Activated gamma-delta T cell treated with anti-CD3 and anti-CD28 coated beads, Interleukin-2, amount 50 U/mL, for 16 hours (primary cell): ENCODE measurements around the gene CFAP97.
A peak's percentile ranks its signal among the peaks of the same experiment; 100 is the strongest.
"Not testable (repeated sequence)": the region's sequence is repeated elsewhere in the genome, so short reads cannot be mapped to it uniquely, and the experiment has no call there.

Experiments used
- DNase-seq: peaks from one replicate; pipeline ENCODE4 v3.0.0-alpha.2; 2020; ENCODE audit warnings: low read depth

The CFAP97 gene

GRCh38 chr4:185142912-185143600 is 60.7 kb downstream of the CFAP97 start, which contains the start of gene SLC25A4:
TSS of gene SLC25A4 (plus strand) at chr4:185143266. CDS start at chr4:185143373, 107 bp downstream.
- peak; percentile 74 for DNase-seq

- DNase-seq: no peak
Observed at GRCh38 chr4:185142564-185142911, 61.3 kb downstream of the CFAP97 start.

- no peak for DNase-seq
Observed at GRCh38 chr4:185141777-185142176, 62.0 kb downstream of the CFAP97 start.

GRCh38 chr4:185139736-185140135 is 64.1 kb downstream of the CFAP97 start:
- no peak for DNase-seq

- no peak for DNase-seq
Observed at GRCh38 chr4:185138161-185138560, 65.6 kb downstream of the CFAP97 start.

- DNase-seq: no peak
Observed at GRCh38 chr4:185137233-185137925, 66.4 kb downstream of the CFAP97 start.

- no peak for DNase-seq
Observed at GRCh38 chr4:185134307-185134869, 69.4 kb downstream of the CFAP97 start.

- DNase-seq: no peak
Observed at GRCh38 chr4:185128272-185129119, 75.3 kb downstream of the CFAP97 start.

GRCh38 chr4:185127021-185127925 is 76.5 kb downstream of the CFAP97 start:
- no peak for DNase-seq

- no peak for DNase-seq
Observed at GRCh38 chr4:185124006-185124405, 79.8 kb downstream of the CFAP97 start.

- DNase-seq: no peak
Observed at GRCh38 chr4:185122681-185123345, 81.0 kb downstream of the CFAP97 start.

GRCh38 chr4:185120631-185120946 is 83.2 kb downstream of the CFAP97 start:
- DNase-seq: no peak

- DNase-seq: no peak
Observed at GRCh38 chr4:185119927-185120630, 83.7 kb downstream of the CFAP97 start.

GRCh38 chr4:185119467-185119866 is 84.3 kb downstream of the CFAP97 start:
- not testable (repeated sequence) for DNase-seq

- no peak for DNase-seq
Observed at GRCh38 chr4:185118876-185119275, 84.9 kb downstream of the CFAP97 start.

- no peak for DNase-seq
Observed at GRCh38 chr4:185117300-185117934, 86.4 kb downstream of the CFAP97 start.

- DNase-seq: no peak
Observed at GRCh38 chr4:185115827-185116232, 88.0 kb downstream of the CFAP97 start.

GRCh38 chr4:185113340-185113739 is 90.5 kb downstream of the CFAP97 start:
- no peak for DNase-seq

GRCh38 chr4:185112104-185112503 is 91.7 kb downstream of the CFAP97 start:
- DNase-seq: no peak

- DNase-seq: no peak
Observed at GRCh38 chr4:185110375-185110823, 93.4 kb downstream of the CFAP97 start.
